ENCODE measurements around the gene ATPAF2. TPM values are rescaled to one million over a fixed set of nuclear protein-coding genes. Genes with fewer than 3 reads are reported as not detected.

Gene ATPAF2
- total and polyA plus RNA-seq, 2 donors (not counting 3 experiments of a cell fraction or from before 2014, with no cell fraction given): 23.2 to 35.7 TPM

GRCh38 chr17:18070861-18071340, 31.9 kb upstream of the ATPAF2 start:
- ChIA-PET POLR2A (no interaction called here), CTCF (interaction anchor here (0.8 to 1.1 kb wide), 2 partner anchors 12 to 37 kb away, joined by 3 read pairs; no protein-coding TSS in a partner anchor)
- Histone ChIP-seq H4K20me1 (replicated peaks; ENCODE audit: control insufficient read depth, extremely low read depth, insufficient read depth, low read length) (no peaks in the 10 kb centered on the region), H3K27ac (ENCODE audit: insufficient read depth, low read depth, low read length) (no peak overlapping the region), H3K9me3 (replicated peaks; ENCODE audit: control insufficient read depth, insufficient read depth, low read length) (no peaks in the 10 kb centered on the region), H3K79me2 (ENCODE audit: control insufficient read depth, insufficient read depth, low read length) (no peaks in the 10 kb centered on the region), H3K9ac (replicated peaks; ENCODE audit: extremely low read depth, insufficient read depth, low read length) (no peak overlapping the region), H3K4me2 (ENCODE audit: insufficient read depth, low read length) (no peak overlapping the region), H3K9me1 (replicated peaks; ENCODE audit: control insufficient read depth, extremely low read depth, insufficient read depth, low read length) (no peaks in the 10 kb centered on the region), H3K36me3 (ENCODE audit: control insufficient read depth in 2 of 2, extremely low read depth in 1 of 2, insufficient read depth in 2 of 2, low read length in 2 of 2) (no peaks in the 10 kb centered on the region), H3K4me1 (ENCODE audit: control insufficient read depth, extremely low read depth, insufficient read depth, low read length) (no peaks in the 10 kb centered on the region), H3K4me3 (replicated peaks in 1 of 3; ENCODE audit: insufficient read depth in 1 of 3, low read depth in 1 of 3, low read length in 3 of 3) (no peak overlapping the region), H3K27me3 (ENCODE audit: control insufficient read depth in 2 of 2, insufficient read depth in 2 of 2, low read length in 2 of 2) (peaks cover 4 to 8% of the 10 kb centered on the region in 2 experiments), H2AFZ (ENCODE audit: low read depth, low read length) (peak overlapping the region; percentile 28)
- TF ChIP-seq CTCF (IDR thresholded peaks at IDR 0.05; ENCODE audit: extremely low read depth in 1 of 2, insufficient read depth in 1 of 2, low read depth in 1 of 2, low read length in 2 of 2) (no peak), MYC (IDR thresholded peaks at IDR 0.05; ENCODE audit: low read depth, low read length) (no peak), JUN (IDR thresholded peaks at IDR 0.05; ENCODE audit: borderline replicate concordance, insufficient read depth, insufficient read length, low read depth) (no peak), FOS (IDR thresholded peaks at IDR 0.05; ENCODE audit: borderline replicate concordance, insufficient read depth, low read length) (no peak), GATA2 (IDR thresholded peaks at IDR 0.05; ENCODE audit: insufficient read depth, insufficient read length, low read depth, low read length) (no peak), MAX (IDR thresholded peaks at IDR 0.05; ENCODE audit: insufficient read depth, insufficient read length) (no peak), EZH2 (IDR thresholded peaks at IDR 0.05; ENCODE audit: borderline replicate concordance, low read depth, low read length, severe bottlenecking) (no peak), POLR2A (IDR thresholded peaks at IDR 0.05; ENCODE audit: low read depth, low read length) (no peak), POLR2AphosphoS5 (IDR thresholded peaks at IDR 0.05; ENCODE audit: insufficient read depth, low read depth, low read length) (no peak)
- BruUV-seq (replicated peaks): no TSS peak
- dilution Hi-C loops (cut with MboI; ENCODE audit: extremely low pct_ligation_motif_present, low sequenced_read_pairs): no loop called here
- peak; percentile 8 for DNase-seq (ENCODE audit: low read depth, low spot score)
- intact Hi-C loops (cut with micrococcal nuclease): no loop called here
- FAIRE-seq: no peak

Measured in endothelial cell of umbilical vein (primary cell).